ACC112 (cell line): ENCODE data around the gene MAP3K2.

ENCODE experiments used
- H2AFZ ChIP-seq: fragments of 200-600 bp; sonication (generic); one replicate; pipeline ENCODE4 v1.6.0; 2017; ENCODE audit warnings: antibody characterized with exemption, low read length; ENCODE audit not compliant: unreplicated experiment
- H3K27ac ChIP-seq: fragments of 200-600 bp; sonication (generic); 2 replicates; pipeline ENCODE4 v1.5.1; 2014; ENCODE audit warnings: low read depth, mild to moderate bottlenecking, antibody characterized with exemption, low read length, moderate library complexity
- H3K27me3 ChIP-seq: fragments of 200-600 bp; sonication (generic); 2 replicates; pipeline ENCODE4 v1.6.1; 2014; ENCODE audit warnings: mild to moderate bottlenecking, antibody characterized with exemption, low read length, moderate library complexity, mixed read lengths; ENCODE audit not compliant: insufficient read depth
- H3K36me3 ChIP-seq: fragments of 200-600 bp; sonication (generic); 2 replicates; pipeline ENCODE4 v1.6.1; 2016; ENCODE audit warnings: mild to moderate bottlenecking, antibody characterized with exemption, low read length, moderate library complexity, mixed read lengths; ENCODE audit not compliant: insufficient read depth
- H3K4me1 ChIP-seq: fragments of 200-600 bp; sonication (generic); one replicate; pipeline ENCODE4 v1.6.1; 2016; ENCODE audit warnings: low read length, mixed read lengths; ENCODE audit not compliant: insufficient read depth, unreplicated experiment, control insufficient read depth
- H3K4me3 ChIP-seq: fragments of 200-600 bp; sonication (generic); 2 replicates; pipeline ENCODE4 v1.5.1; 2014; ENCODE audit warnings: mild to moderate bottlenecking, low read depth, low read length
- H3K79me2 ChIP-seq: fragments of 200-600 bp; sonication (generic); one replicate; pipeline ENCODE4 v1.6.0; 2016; ENCODE audit warnings: low read length; ENCODE audit not compliant: control insufficient read depth, unreplicated experiment, insufficient read depth

Gene MAP3K2

DNA sequence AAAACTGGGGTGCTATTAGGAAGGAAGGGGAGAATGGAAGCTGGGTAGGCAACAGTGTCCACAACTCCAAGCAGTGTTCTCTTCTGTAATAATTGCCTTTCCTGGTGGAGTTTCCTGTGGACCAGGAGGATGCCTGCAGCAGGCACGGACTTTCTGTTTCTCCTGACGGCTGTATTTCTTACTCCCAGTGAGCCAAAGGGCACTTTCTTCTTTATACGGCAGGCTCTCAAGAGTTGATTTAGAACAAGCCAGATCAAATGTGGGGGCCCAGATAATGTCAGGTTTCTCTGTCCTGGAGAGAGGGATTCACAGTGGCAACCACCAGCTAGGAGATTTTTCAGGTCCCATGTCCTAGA lies 17.5 kb upstream of the MAP3K2 start:
- H3K27ac ChIP-seq: no peak overlapping the region
- H3K4me1 ChIP-seq: peaks cover 26% of the 10 kb centered on the region
- no peak overlapping the region for H3K4me3 ChIP-seq
- no peaks in the 10 kb centered on the region for H3K27me3 ChIP-seq
- H3K36me3 ChIP-seq: no peaks in the 10 kb centered on the region
- H2AFZ ChIP-seq: no peak overlapping the region
- H3K79me2 ChIP-seq: no peaks in the 10 kb centered on the region

DNA sequence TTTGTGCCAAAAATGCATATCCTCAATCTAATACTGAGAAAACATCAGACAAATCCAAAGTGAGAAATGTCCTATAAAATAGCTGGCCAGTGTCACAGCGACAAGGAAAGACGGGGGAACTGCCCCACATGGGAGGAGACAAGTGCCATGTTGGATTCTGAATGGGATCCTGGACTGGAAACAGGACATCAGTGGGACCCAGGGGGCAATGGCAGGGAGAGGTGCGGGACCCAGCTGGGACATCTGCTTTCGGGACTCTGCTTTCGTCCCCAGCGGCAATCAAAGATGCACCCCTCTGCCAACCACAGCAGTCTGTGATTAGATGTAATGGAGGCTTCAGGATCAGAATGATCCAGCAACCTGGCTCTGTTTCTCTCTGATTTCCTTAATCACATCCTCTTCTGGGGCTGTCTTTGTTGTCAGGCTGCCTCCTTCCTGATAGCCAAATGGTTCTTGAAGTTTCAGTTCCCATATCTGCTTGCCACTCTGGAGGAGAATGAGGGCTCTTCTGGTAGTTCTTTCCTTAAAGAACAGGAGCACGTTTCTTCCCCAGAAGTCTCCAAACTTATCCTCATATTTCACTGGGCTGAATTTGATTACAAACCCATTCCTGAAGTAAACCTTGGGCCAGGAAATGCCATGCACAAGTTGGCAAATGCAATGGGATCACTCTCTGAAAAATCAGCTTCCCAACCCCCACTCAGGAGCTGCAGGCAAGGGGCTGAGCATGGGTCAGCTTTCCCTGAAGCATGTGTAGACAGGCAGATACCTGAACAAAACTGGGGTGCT lies 16.9 kb upstream of the MAP3K2 start:
- Histone ChIP-seq H3K27me3 (no peaks in the 10 kb centered on the region), H3K4me3 (no peak overlapping the region), H3K27ac (no peak overlapping the region), H3K36me3 (no peaks in the 10 kb centered on the region), H3K4me1 (peaks cover 22% of the 10 kb centered on the region), H3K79me2 (no peaks in the 10 kb centered on the region), H2AFZ (no peak overlapping the region)

DNA sequence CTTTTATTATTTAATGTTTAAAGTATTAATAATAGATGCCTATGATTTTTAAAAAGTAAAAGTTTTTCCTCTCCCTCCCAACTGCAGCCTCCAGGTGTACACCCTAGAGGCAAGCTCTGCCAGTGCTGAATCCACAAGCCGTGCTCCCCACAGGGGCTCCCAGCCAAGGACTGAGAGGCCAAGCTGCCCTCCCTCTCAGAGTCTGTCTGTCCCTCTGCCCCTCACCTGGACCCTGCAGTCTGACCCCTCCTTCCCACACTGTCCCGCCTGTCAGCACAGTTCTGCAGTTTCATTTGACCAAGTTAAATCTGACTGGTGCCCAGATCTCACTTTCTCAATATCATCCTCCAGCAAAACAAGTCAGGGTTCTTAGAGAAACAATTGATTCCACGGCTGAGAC lies 15.7 kb upstream of the MAP3K2 start:
- Histone ChIP-seq H3K4me3 (no peak overlapping the region), H3K27me3 (no peaks in the 10 kb centered on the region), H2AFZ (no peak overlapping the region), H3K4me1 (peaks cover 17% of the 10 kb centered on the region), H3K27ac (no peak overlapping the region), H3K36me3 (no peaks in the 10 kb centered on the region), H3K79me2 (no peaks in the 10 kb centered on the region)

DNA sequence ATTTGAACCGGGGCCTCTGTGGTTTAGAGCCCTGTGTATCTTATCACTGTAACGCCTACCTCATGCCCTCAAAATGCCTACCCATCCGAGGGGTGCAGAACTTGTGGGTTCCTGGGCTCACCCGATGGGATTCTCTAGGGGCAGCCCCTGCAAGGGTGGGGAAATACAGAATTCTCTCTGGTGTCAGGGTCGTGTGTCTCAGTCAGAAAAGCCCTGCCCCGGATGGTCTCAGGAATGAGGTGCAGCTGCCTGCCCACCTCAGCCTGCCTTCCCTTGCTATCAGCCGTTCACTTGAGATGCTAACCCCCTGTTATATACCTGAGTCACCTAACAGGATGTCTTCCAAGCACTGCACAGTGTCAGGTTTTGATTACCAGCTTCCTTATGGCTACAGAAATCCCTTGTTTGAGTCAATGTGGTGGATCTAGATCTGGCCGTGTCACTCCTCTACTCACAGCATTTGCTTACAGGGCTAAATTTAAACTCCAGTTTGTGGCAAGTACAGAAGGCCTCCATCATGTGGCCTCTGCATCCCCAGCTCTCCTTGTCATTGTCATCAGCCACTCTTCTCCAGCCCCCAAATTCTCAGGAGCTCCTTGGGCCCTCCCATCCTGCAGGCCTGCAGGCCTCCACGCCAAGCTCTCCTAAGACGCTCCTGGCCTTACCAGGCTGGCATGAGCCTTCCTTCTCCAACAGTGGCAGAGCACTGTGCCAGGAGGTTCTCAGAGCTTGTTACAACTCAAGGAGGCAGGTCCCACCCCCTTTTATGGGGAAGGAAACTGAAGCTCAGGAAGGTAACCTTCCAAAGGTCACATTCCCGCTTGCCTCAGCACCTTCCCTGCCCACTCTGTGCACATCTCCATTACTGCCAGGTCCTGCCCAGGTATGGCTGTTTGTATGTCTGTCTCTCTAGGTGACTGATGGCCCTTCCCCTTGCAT lies 14.3 kb upstream of the MAP3K2 start:
- H3K4me1 ChIP-seq: peaks cover 16% of the 10 kb centered on the region

DNA sequence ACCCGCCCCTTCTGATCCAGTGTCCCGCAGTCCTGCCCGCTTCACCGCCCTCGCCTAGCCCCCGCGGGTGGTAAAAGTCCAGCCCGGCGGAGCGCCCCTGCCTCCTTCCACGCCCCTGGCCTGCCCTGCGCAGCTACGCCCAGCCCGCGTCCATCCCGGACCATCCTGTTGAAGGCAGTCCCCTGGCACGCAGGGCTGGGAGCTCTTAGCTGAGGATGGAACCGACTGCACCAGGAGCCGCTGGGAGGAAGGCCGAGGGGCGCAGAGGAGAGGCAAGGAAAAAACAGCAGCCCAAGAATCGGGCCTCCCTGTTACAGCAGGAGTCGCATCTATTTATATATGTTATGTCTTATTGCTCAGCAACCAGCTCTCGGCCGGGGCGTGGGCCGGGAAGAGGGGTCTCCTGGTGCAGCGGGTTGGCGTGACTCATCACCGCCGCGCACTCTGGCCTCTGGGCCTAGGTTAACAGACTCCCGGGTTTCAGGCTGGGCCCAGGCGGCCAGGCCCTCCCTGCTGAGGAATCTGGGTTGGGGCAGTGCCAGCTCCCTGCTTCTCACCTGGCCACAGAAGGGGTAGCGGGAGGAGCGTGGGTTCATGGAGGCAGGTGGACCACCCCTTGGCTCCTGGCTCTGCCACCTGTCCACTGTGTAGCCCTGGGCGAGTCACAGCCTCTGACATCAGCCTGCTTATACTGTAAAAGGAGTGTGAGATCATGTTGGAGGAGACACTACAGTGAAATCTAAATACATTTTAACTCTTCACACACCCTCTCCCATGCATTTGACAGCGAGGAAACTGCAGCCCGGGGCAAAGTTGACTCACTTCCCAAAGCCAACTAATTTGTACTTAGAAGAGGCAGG lies 13.4 kb upstream of the MAP3K2 start:
- no peak overlapping the region for H3K27ac ChIP-seq
- no peak overlapping the region for H2AFZ ChIP-seq

More for the DNA sequence above, 14.3 kb upstream of the MAP3K2 start:
- no peak overlapping the region for H3K4me3 ChIP-seq
- H2AFZ ChIP-seq: no peak overlapping the region
- H3K27ac ChIP-seq: no peak overlapping the region
- H3K27me3 ChIP-seq: no peaks in the 10 kb centered on the region
- no peaks in the 10 kb centered on the region for H3K36me3 ChIP-seq
- H3K79me2 ChIP-seq: no peaks in the 10 kb centered on the region

DNA sequence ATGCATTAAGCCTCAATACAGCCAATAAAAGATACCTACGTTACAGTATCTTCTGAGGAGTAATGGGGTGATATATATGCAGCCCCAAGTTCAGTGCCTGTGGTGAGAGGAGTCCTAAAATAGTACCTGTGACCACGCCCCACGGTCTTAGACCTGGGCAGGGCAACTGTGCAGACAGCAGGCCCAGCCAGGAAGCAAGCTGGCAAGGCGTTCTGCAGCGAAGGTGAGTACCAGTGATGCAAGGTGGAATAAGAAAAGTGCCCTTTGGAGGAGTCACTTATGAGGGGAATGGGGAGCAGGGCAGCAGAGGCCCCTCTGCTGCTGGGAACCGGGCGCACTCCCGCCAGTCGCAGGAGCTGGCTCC lies 12.7 kb upstream of the MAP3K2 start:
- no peaks in the 10 kb centered on the region for H3K79me2 ChIP-seq
- H3K27me3 ChIP-seq: no peaks in the 10 kb centered on the region
- H3K27ac ChIP-seq: no peak overlapping the region
- H3K4me1 ChIP-seq: peaks cover 16% of the 10 kb centered on the region
- H2AFZ ChIP-seq: no peak overlapping the region
- H3K4me3 ChIP-seq: no peak overlapping the region
- no peaks in the 10 kb centered on the region for H3K36me3 ChIP-seq

More for the DNA sequence above, 13.4 kb upstream of the MAP3K2 start:
- H3K27me3 ChIP-seq: no peaks in the 10 kb centered on the region
- H3K4me1 ChIP-seq: peaks cover 16% of the 10 kb centered on the region
- no peaks in the 10 kb centered on the region for H3K79me2 ChIP-seq
- no peaks in the 10 kb centered on the region for H3K36me3 ChIP-seq
- H3K4me3 ChIP-seq: no peak overlapping the region

DNA sequence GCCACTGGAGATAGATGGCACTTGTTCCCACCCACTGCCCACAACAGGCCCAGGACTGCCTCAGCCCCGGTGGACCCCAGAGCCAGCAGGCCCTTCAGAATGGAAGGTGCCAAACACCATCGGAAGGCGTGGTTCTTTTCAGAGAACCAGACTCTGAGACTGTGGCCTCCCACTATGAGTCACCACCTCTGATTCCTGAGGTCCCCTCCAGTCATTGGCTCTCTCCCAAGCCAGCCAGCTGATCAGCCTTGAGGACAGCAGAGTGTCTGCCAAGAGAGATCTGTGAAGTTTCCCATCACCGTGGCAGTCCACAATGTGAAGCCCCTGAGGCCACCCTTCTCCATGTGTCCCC lies 10.4 kb upstream of the MAP3K2 start:
- Histone ChIP-seq H3K36me3 (peaks cover 3% of the 10 kb centered on the region; the same call in 1 of the 2 replicates), H3K79me2 (no peaks in the 10 kb centered on the region), H3K27me3 (no peaks in the 10 kb centered on the region), H3K27ac (no peak overlapping the region), H3K4me1 (peaks cover 16% of the 10 kb centered on the region), H2AFZ (no peak overlapping the region), H3K4me3 (no peak overlapping the region)

DNA sequence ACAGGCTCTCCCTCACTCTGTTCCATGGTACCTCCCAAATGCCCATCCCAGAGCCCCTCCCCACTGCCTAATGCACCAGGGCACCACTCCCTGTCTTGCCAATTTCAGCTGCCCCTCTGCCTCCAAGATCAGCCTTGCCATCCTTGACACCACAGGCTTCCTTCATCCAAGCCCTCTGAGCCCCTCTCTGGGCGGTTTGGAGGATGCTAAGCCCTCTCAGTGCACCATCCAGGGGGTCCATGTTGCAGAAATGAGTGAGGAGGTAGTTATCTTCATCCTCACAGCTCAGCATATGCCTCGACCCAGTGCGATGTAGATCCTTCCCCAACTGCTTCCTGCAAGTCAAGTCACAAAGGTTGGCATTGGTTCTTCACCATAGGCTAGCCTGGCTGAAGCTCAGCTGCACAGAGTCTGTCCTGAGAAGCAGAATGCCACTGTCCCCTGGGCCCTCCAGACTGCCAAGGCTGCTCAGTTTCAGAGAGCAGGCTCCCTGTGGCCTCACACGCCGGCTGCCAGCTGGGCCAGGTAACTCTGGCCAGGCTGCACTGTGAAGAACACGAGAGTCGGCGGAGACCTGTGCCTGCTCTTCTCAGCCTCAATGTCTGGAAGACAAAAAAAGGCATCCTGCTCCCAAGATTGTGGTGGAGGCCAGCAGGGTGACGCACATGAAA lies 9.9 kb upstream of the MAP3K2 start:
- H2AFZ ChIP-seq: no peak overlapping the region
- no peak overlapping the region for H3K4me3 ChIP-seq
- peaks cover 3% of the 10 kb centered on the region; the same call in 1 of the 2 replicates for H3K36me3 ChIP-seq
- peaks cover 20% of the 10 kb centered on the region for H3K4me1 ChIP-seq
- no peaks in the 10 kb centered on the region for H3K79me2 ChIP-seq
- no peaks in the 10 kb centered on the region for H3K27me3 ChIP-seq
- no peak overlapping the region for H3K27ac ChIP-seq

DNA sequence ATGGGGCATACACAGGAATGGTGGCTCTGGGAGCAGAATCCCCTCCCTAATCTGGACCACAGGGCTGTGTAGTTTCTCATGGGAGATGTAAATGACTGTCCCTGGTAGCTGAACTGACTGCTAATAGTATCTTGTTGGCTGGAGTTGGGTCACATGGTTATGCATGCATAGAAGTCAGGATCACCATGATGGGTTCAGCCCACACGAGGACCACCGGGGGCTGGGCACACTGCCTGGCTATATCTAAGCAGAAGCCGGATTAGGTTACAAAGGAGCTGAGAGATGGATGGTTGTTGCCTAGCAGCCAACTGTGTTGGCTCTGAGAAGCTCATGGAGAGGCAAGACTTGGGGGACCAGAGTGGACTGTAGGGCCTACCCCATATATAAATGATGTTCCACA lies 6.7 kb upstream of the MAP3K2 start:
- peaks cover 19% of the 10 kb centered on the region for H3K4me1 ChIP-seq
- peaks cover 3% of the 10 kb centered on the region; the same call in 1 of the 2 replicates for H3K36me3 ChIP-seq
- H3K27ac ChIP-seq: no peak overlapping the region
- H2AFZ ChIP-seq: no peak overlapping the region
- H3K79me2 ChIP-seq: no peaks in the 10 kb centered on the region
- no peak overlapping the region for H3K4me3 ChIP-seq
- H3K27me3 ChIP-seq: no peaks in the 10 kb centered on the region
